OCI-LY7 (cell line): Measurements from ENCODE around the gene GNAL.

Experiments used
- EZH2phosphoT487 ChIP-seq: fragments of 200-600 bp; sonication (generic); IDR thresholded peaks from 2 replicates; pipeline ENCODE4 v1.6.1; 2018; ENCODE audit warnings: low read depth, borderline replicate concordance, mild to moderate bottlenecking, mixed run types, antibody characterized with exemption, low read length, moderate library complexity, mixed read lengths
- TF ChIP-seq, protein P1 (sequence below): fragments of 200-600 bp; sonication (generic); conservative IDR thresholded peaks from 2 replicates; pipeline ENCODE4 v1.5.1; 2014; ENCODE audit warnings: mild to moderate bottlenecking, antibody characterized with exemption, low read length, moderate library complexity, mixed read lengths

DNA sequence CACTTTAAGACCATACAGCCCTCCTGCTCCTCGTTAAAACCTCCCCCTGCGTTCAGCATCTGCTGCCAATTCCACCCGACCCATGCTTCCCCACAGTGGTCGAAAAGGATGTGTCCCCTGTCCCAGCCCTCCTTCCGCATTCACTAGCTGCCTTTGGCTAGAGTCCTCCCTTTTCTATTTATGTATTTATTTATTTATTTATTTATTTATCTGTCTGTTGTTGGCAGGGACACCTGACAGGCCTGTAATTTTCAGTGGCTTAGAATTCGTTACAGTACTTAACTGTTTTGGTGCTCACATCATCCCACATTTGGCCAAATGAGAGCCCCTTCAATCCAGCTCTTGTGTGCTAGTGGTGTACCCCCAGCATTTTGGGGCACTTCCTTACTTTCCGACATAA is 50.8 kb downstream of the GNAL start:
- TF ChIP-seq, protein P1, sequence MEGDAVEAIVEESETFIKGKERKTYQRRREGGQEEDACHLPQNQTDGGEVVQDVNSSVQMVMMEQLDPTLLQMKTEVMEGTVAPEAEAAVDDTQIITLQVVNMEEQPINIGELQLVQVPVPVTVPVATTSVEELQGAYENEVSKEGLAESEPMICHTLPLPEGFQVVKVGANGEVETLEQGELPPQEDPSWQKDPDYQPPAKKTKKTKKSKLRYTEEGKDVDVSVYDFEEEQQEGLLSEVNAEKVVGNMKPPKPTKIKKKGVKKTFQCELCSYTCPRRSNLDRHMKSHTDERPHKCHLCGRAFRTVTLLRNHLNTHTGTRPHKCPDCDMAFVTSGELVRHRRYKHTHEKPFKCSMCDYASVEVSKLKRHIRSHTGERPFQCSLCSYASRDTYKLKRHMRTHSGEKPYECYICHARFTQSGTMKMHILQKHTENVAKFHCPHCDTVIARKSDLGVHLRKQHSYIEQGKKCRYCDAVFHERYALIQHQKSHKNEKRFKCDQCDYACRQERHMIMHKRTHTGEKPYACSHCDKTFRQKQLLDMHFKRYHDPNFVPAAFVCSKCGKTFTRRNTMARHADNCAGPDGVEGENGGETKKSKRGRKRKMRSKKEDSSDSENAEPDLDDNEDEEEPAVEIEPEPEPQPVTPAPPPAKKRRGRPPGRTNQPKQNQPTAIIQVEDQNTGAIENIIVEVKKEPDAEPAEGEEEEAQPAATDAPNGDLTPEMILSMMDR: no peak
- no peak for TF ChIP-seq EZH2phosphoT487
